ENCODE results near the gene FOXF2. TPM values are rescaled to one million over a fixed set of nuclear protein-coding genes. Genes with fewer than 3 reads are reported as not detected.

The FOXF2 gene
- total RNA-seq (under 1 TPM in 2 of 7 donors, not detected in 5; 0.10 to 0.12 TPM), polyA plus RNA-seq (under 1 TPM; 0.05 to 0.18 TPM)
- long read RNA-seq, donor 1 = 0 reads
- long read RNA-seq, donor 2 = 0 reads
- long read RNA-seq, donor 3, partial matches to known transcripts = 0 of 2 reads
- long read RNA-seq, donor 3, other reads (novel, unspliced or antisense) = 0 of 2 reads

DNA sequence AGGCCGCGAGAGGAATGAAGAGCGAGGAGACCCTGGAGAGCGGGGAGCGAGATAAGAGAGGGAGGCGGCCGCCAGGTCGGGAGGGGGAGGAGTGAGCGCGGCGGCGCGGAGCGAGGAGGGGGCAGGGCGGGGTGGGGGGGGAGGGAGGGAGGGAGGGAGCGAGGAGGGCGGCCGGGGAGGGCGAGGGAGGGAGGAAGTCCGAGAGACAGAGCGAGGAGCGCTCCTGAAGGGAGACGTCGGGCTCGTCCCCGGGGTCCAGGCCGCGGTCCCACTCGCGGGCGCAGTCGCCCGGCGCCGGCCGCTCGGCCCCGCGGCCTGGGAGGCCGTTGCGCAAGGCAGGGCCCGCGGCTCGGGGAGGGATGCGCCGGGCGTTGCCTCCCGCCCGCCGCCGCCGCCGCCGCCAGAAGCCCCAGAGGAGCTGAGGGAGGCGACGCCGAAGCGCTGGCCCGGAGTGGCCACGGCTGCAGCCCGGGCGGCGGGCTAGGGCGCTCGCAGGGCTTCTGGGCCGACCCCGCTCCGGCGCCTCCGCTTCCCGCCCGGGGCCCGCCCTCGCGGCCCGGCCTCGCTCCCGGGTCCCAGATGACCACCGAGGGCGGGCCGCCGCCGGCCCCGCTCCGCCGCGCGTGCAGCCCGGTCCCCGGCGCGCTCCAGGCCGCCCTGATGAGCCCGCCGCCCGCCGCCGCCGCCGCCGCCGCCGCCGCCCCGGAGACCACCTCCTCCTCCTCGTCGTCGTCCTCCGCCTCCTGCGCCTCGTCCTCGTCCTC lies at the start of gene FOXF2:
Gene FOXF2 (plus strand): TSS at position 208 of the 764 bp plus-strand sequence. CDS start 372 bp downstream, at position 580.
- Histone ChIP-seq H3K27me3 (no peaks in the 10 kb centered on the region), H3K27ac (no peak within 1 kb of the TSS), H3K9me3 (no peaks in the 10 kb centered on the region), H3K36me3 (no peaks in the 10 kb centered on the region), H3K4me3 (peak within 1 kb of the TSS; percentile 33), H3K4me1 (ENCODE audit: insufficient read depth) (peaks cover 6% of the 10 kb centered on the region)
- TF ChIP-seq, protein P1, sequence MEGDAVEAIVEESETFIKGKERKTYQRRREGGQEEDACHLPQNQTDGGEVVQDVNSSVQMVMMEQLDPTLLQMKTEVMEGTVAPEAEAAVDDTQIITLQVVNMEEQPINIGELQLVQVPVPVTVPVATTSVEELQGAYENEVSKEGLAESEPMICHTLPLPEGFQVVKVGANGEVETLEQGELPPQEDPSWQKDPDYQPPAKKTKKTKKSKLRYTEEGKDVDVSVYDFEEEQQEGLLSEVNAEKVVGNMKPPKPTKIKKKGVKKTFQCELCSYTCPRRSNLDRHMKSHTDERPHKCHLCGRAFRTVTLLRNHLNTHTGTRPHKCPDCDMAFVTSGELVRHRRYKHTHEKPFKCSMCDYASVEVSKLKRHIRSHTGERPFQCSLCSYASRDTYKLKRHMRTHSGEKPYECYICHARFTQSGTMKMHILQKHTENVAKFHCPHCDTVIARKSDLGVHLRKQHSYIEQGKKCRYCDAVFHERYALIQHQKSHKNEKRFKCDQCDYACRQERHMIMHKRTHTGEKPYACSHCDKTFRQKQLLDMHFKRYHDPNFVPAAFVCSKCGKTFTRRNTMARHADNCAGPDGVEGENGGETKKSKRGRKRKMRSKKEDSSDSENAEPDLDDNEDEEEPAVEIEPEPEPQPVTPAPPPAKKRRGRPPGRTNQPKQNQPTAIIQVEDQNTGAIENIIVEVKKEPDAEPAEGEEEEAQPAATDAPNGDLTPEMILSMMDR (IDR thresholded peaks at IDR 0.05) = no peak
- TF ChIP-seq EP300 (IDR thresholded peaks at IDR 0.05) (no peak), POLR2A (IDR thresholded peaks at IDR 0.05) (no peak)
- DNase-seq = no peak
- intact Hi-C loops (cut with DNase I) = loop anchor here in 3 of 4 donors (10.0 kb wide), 1 partner anchor 795 kb away; no protein-coding TSS in a partner anchor
- 0 to 2% (median 1%) methylated on average over 73 to 106 of the region's 112 CpGs for WGBS, 3 donors

- no peaks in the 10 kb centered on the region for H3K36me3 ChIP-seq
- DNase-seq = no peak
- TF ChIP-seq EP300 (IDR thresholded peaks at IDR 0.05) (no peak), POLR2A (IDR thresholded peaks at IDR 0.05) (no peak)
- TF ChIP-seq, protein P1 (IDR thresholded peaks at IDR 0.05) = no peak
- H3K27ac ChIP-seq = no peak overlapping the region
- no peak overlapping the region for H3K4me3 ChIP-seq
- no peaks in the 10 kb centered on the region for H3K27me3 ChIP-seq
- no peaks in the 10 kb centered on the region for H3K4me1 ChIP-seq (ENCODE audit: insufficient read depth)
- peaks cover 0 to 11% of the 10 kb centered on the region in 2 donors for H3K9me3 ChIP-seq
- intact Hi-C loops (cut with DNase I) = no loop called here
Measured at GRCh38 chr6:1346101-1346500, 43.3 kb upstream of the FOXF2 start.

DNA sequence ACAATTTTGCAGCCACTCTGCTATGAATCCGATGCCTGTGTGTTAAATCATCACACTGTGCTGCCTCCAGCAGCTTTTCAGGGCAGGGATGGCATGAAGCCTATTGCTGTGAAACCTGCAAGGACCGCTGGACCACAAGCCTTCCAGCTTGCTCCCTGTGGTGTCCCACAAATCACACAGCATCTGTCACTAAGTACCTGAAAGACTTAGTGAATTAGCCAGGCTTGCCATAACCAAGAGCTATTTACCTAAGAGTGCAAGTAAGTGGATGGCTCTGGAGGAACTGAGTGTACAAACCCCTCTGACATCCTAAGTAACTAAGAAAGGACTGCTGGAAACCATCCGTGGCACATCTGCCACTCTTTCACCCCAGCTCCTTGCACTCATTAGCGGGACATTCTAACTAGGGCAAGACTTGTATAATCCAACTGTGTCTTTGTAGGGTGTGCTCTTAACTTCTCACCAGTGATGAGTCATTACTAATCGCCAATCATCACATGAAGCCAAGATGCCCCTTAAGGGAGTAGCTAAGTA lies 42.8 kb upstream of the FOXF2 start:
- TF ChIP-seq EP300 (IDR thresholded peaks at IDR 0.05) (no peak), POLR2A (IDR thresholded peaks at IDR 0.05) (no peak)
- TF ChIP-seq, protein P1 (IDR thresholded peaks at IDR 0.05) = no peak
- no peaks in the 10 kb centered on the region for H3K4me1 ChIP-seq (ENCODE audit: insufficient read depth)
- no peaks in the 10 kb centered on the region for H3K36me3 ChIP-seq
- intact Hi-C loops (cut with DNase I) = no loop called here
- no peak overlapping the region for H3K4me3 ChIP-seq
- H3K27me3 ChIP-seq = no peaks in the 10 kb centered on the region
- peaks cover 0 to 11% of the 10 kb centered on the region in 2 donors for H3K9me3 ChIP-seq
- no peak overlapping the region for H3K27ac ChIP-seq
- 75 to 82% (median 78%) methylated on average over 5 of the region's 5 CpGs for WGBS, 3 donors
- DNase-seq = no peak

DNA sequence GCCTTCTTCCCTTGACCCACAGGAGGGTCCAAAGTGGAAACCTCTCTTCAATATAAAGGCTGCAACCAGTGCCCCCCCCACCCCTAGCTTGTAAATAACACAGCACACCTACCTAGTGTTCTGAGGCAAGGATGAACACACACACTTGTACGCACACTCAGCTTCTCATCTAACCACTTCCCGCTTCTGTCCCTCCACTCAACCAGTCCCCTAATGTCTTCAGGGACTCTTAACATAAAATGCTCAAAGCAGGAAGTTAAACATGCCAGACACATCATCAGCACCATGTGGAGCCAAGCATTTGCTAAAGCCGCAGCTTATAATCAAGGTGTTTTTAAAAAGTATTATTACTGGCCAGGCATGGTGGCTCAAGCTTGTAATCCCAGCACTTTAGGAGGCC lies 42.2 kb upstream of the FOXF2 start:
- Histone ChIP-seq H3K4me1 (ENCODE audit: insufficient read depth) (no peaks in the 10 kb centered on the region), H3K9me3 (peaks cover 0 to 11% of the 10 kb centered on the region in 2 donors), H3K4me3 (no peak overlapping the region), H3K27ac (no peak overlapping the region), H3K36me3 (no peaks in the 10 kb centered on the region), H3K27me3 (no peaks in the 10 kb centered on the region)
- 72 to 88% (median 75%) methylated on average over 3 of the region's 3 CpGs for WGBS, 3 donors
- TF ChIP-seq POLR2A (IDR thresholded peaks at IDR 0.05) (no peak), EP300 (IDR thresholded peaks at IDR 0.05) (no peak)
- TF ChIP-seq, protein P1 (IDR thresholded peaks at IDR 0.05) = no peak
- intact Hi-C loops (cut with DNase I) = no loop called here
- no peak for DNase-seq

Measured in ovary (tissue), 10 donors.